ENCODE data around the gene IL23A. TPM values are rescaled to one million over a fixed set of nuclear protein-coding genes. Genes with fewer than 3 reads are reported as not detected.
"Not testable (repeated sequence)": the region's sequence is repeated elsewhere in the genome, so short reads cannot be mapped to it uniquely, and the experiment has no call there.

Gene IL23A
- total RNA-seq, 1 donor from 2014 or later: 5.6 TPM

GRCh38 chr12:56336361-56337167, 2.1 kb upstream of the IL23A start:
- Mint-ChIP-seq H3K27me3 (no peaks in the 10 kb centered on the region), H3K27ac (peak overlapping the region; percentile 98), H3K4me3 (no peak overlapping the region), H3K9me3 (no peaks in the 10 kb centered on the region), H3K4me1 (peaks cover 60% of the 10 kb centered on the region), H3K36me3 (ENCODE audit: low read depth) (peaks cover 22% of the 10 kb centered on the region)
- no peak for TF ChIP-seq CTCF (IDR thresholded peaks at IDR 0.05)
- intact Hi-C loops (cut with micrococcal nuclease): loop anchor here (10.0 kb wide), 1 partner anchor 298 kb away; the partner anchor contains the start of gene BAZ2A
- CTCF ChIA-PET: interaction anchor here (0.9 kb wide), 1 partner anchor 128 kb away, joined by 5 read pairs; no protein-coding TSS in a partner anchor
- DNase-seq (no peak), ATAC-seq (ENCODE audit: low read depth) (no peak)
- POLR2A ChIA-PET: interaction anchor here (0.6 to 4.8 kb wide), 10 partner anchors 20 to 144 kb away, joined by 5 to 76 read pairs (median 18); partner anchors contain the start of genes CNPY2, CS, RNF41 and STAT2

- ATAC-seq (ENCODE audit: low read depth): no peak
- Mint-ChIP-seq H3K27ac (peak overlapping the region; percentile 98), H3K4me1 (peaks cover 54% of the 10 kb centered on the region), H3K36me3 (ENCODE audit: low read depth) (peaks cover 31% of the 10 kb centered on the region), H3K4me3 (no peak overlapping the region), H3K27me3 (no peaks in the 10 kb centered on the region), H3K9me3 (no peaks in the 10 kb centered on the region)
- intact Hi-C loops (cut with micrococcal nuclease): loop anchor here (1.0 to 10.0 kb wide), 8 partner anchors 22 to 297 kb away; partner anchors contain the start of genes BAZ2A, COQ10A, CS and STAT2
- TF ChIP-seq CTCF (IDR thresholded peaks at IDR 0.05): no peak
- POLR2A ChIA-PET: interaction anchor here (1.1 to 4.2 kb wide), 16 partner anchors 9 to 364 kb away, joined by 3 to 76 read pairs (median 6); partner anchors contain the start of genes APOF, CNPY2, CS and RAB5B
- DNase-seq: no peak
- CTCF ChIA-PET: interaction anchor here (1.1 kb wide), 1 partner anchor 22 kb away, joined by 6 read pairs; the partner anchor contains the start of gene STAT2
These were observed 882 bp upstream of the IL23A start for GRCh38 chr12:56337753-56338251.

- H3K36me3 Mint-ChIP-seq (ENCODE audit: low read depth): peaks cover 36% of the 10 kb centered on the region
- ATAC-seq (ENCODE audit: low read depth) (no peak), DNase-seq (no peak)
- POLR2A ChIA-PET: interaction anchor here (0.7 to 4.2 kb wide), 19 partner anchors 8 to 365 kb away, joined by 3 to 76 read pairs (median 6); partner anchors contain the start of genes APOF, CNPY2, COQ10A and CS
- no peaks in the 10 kb centered on the region for H3K9me3 Mint-ChIP-seq
- CTCF ChIA-PET: no interaction called here
- no peaks in the 10 kb centered on the region for H3K27me3 Mint-ChIP-seq
- peaks cover 42% of the 10 kb centered on the region for H3K4me1 Mint-ChIP-seq
- intact Hi-C loops (cut with micrococcal nuclease): loop anchor here (2.0 to 10.0 kb wide), 4 partner anchors 36 to 296 kb away; partner anchors contain the start of genes BAZ2A, COQ10A and CS
- H3K4me3 Mint-ChIP-seq: peak overlapping the region; percentile 85
- peak overlapping the region; percentile 98 for H3K27ac Mint-ChIP-seq
- TF ChIP-seq CTCF (IDR thresholded peaks at IDR 0.05): no peak
These were observed 406 bp downstream of the IL23A start for GRCh38 chr12:56339158-56339422.

GRCh38 chr12:56341616-56342015, 2.9 kb downstream of the IL23A start:
- Mint-ChIP-seq H3K4me1 (peaks cover 35% of the 10 kb centered on the region), H3K4me3 (no peak overlapping the region), H3K9me3 (no peaks in the 10 kb centered on the region), H3K36me3 (ENCODE audit: low read depth) (peaks cover 55% of the 10 kb centered on the region), H3K27ac (peak overlapping the region; percentile 53), H3K27me3 (no peaks in the 10 kb centered on the region)
- TF ChIP-seq CTCF (IDR thresholded peaks at IDR 0.05): no peak
- ChIA-PET POLR2A (interaction anchor here (0.7 to 1.3 kb wide), 3 partner anchors 18 to 108 kb away, joined by 5 to 8 read pairs (median 6); partner anchors contain the start of genes STAT2 and TIMELESS), CTCF (no interaction called here)
- DNase-seq (no peak), ATAC-seq (ENCODE audit: low read depth) (no peak)
- intact Hi-C loops (cut with micrococcal nuclease): no loop called here

GRCh38 chr12:56342290-56342689, 3.6 kb downstream of the IL23A start:
- POLR2A ChIA-PET: interaction anchor here (0.7 to 2.0 kb wide), 2 partner anchors 9 to 79 kb away, joined by 6 to 8 read pairs; partner anchors contain the start of gene PAN2
- H3K9me3 Mint-ChIP-seq: not testable (repeated sequence)

More at GRCh38 chr12:56342290-56342689, 3.6 kb downstream of the IL23A start:
- H3K4me3 Mint-ChIP-seq; ATAC-seq (ENCODE audit: low read depth); DNase-seq; intact Hi-C loops (cut with micrococcal nuclease); H3K27me3 Mint-ChIP-seq: not testable (repeated sequence)
- Mint-ChIP-seq H3K4me1 (peaks cover 30% of the 10 kb centered on the region), H3K27ac (peak overlapping the region; percentile 20), H3K36me3 (ENCODE audit: low read depth) (peaks cover 62% of the 10 kb centered on the region)
- CTCF ChIA-PET: interaction anchor here (1.0 kb wide), 1 partner anchor 49 kb away, joined by 4 read pairs; no protein-coding TSS in a partner anchor

All from activated B cell treated with CpG ODN at 0.5 μM for 24 hours (primary cell).